ENCODE data around the gene ESRRB.

The ESRRB gene

GRCh38 chr14:76413962-76414600 is 38.1 kb downstream of the ESRRB start:
- H3K4me3 ChIP-seq (replicated peaks in 1 of 2; ENCODE audit: low read depth in 2 of 2, low read length in 2 of 2) = no peak overlapping the region
- TF ChIP-seq CTCF (IDR thresholded peaks at IDR 0.05; ENCODE audit: low read depth, low read length) = no peak
- DNase-seq (ENCODE audit: low read depth in 2 of 2) = no peak

GRCh38 chr14:76419399-76419798 is 43.5 kb downstream of the ESRRB start:
- TF ChIP-seq CTCF (IDR thresholded peaks at IDR 0.05; ENCODE audit: low read depth, low read length) = no peak
- DNase-seq (ENCODE audit: low read depth in 2 of 2) = no peak

GRCh38 chr14:76420827-76421226 is 44.9 kb downstream of the ESRRB start:
- no peak overlapping the region for H3K4me3 ChIP-seq (replicated peaks in 1 of 2; ENCODE audit: low read depth in 2 of 2, low read length in 2 of 2)
- no peak for DNase-seq (ENCODE audit: low read depth in 2 of 2)
- no peak for TF ChIP-seq CTCF (IDR thresholded peaks at IDR 0.05; ENCODE audit: low read depth, low read length)

More at GRCh38 chr14:76419399-76419798, 43.5 kb downstream of the ESRRB start:
- no peak overlapping the region for H3K4me3 ChIP-seq (replicated peaks in 1 of 2; ENCODE audit: low read depth in 2 of 2, low read length in 2 of 2)

GRCh38 chr14:76421662-76422061 is 45.7 kb downstream of the ESRRB start:
- DNase-seq (ENCODE audit: low read depth in 2 of 2) = no peak
- TF ChIP-seq CTCF (IDR thresholded peaks at IDR 0.05; ENCODE audit: low read depth, low read length) = no peak
- H3K4me3 ChIP-seq (replicated peaks in 1 of 2; ENCODE audit: low read depth in 2 of 2, low read length in 2 of 2) = no peak overlapping the region

- TF ChIP-seq CTCF (IDR thresholded peaks at IDR 0.05; ENCODE audit: low read depth, low read length) = no peak
- DNase-seq (ENCODE audit: low read depth in 2 of 2) = no peak
- H3K4me3 ChIP-seq (replicated peaks in 1 of 2; ENCODE audit: low read depth in 2 of 2, low read length in 2 of 2) = no peak overlapping the region
Measured at GRCh38 chr14:76422662-76423061, 46.7 kb downstream of the ESRRB start.

- no peak overlapping the region for H3K4me3 ChIP-seq (replicated peaks in 1 of 2; ENCODE audit: low read depth in 2 of 2, low read length in 2 of 2)
- DNase-seq (ENCODE audit: low read depth in 2 of 2) = no peak
- TF ChIP-seq CTCF (IDR thresholded peaks at IDR 0.05; ENCODE audit: low read depth, low read length) = no peak
Measured at GRCh38 chr14:76423534-76423933, 47.6 kb downstream of the ESRRB start.

GRCh38 chr14:76424359-76424758 is 48.4 kb downstream of the ESRRB start:
- DNase-seq (ENCODE audit: low read depth in 2 of 2) = no peak
- no peak for TF ChIP-seq CTCF (IDR thresholded peaks at IDR 0.05; ENCODE audit: low read depth, low read length)
- H3K4me3 ChIP-seq (replicated peaks in 1 of 2; ENCODE audit: low read depth in 2 of 2, low read length in 2 of 2) = no peak overlapping the region

Measured in cardiac fibroblast (primary cell).